Activated CD4-positive, CD25-positive, alpha-beta regulatory T cell treated with anti-CD3 and anti-CD28 coated beads, Interleukin-2, amount 50 U/mL, for 24 hours (primary cell): Measurements from ENCODE around the gene DIP2B.

Experiments
- ATAC-seq, 2 donors: fragments of 150-1000 bp; cut with Tn5 transposase; one replicate each; pipeline ENCODE4 v1.10.0; 2021; ENCODE audit warnings: mild to moderate bottlenecking in 1 of 2, moderate library complexity in 1 of 2

The DIP2B gene

DNA sequence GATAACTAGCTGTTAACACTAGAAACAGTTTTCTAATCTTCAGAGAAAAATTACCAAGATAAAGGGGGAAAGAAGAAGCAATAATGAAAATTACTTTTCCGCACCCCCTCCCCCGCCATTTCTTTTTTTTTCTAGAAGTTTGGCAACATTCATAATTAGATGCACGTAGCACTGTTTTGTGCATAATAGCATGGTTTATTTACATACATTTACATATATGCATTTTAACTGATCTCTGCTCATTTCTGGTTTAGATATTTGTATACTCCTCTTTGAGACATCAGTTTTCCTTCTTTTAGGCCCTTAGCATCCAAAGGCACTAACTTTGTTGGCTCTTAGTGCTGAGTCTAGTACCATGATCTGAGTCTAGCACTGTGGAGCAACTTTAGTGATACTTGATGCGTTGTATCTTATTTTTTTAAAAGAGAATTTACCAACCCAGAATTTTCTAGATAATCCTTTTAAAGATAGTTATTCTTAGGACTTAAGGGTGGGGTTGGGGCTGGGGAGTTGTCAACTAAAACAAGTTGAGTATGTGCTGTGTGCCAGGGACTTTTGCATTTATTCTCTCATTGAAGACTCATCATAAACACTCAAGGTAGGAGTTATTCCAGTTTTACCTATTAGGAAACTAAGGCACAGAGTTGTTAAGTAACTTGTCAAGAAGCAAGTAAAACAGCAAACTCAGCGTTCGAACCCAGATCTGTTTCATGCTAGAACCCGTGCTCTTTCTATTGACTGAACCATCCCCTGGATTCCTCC, 110.5 kb downstream of the DIP2B start:
- no peak for ATAC-seq

GRCh38 chr12:50615907-50616296, 111.1 kb downstream of the DIP2B start:
- ATAC-seq = no peak

DNA sequence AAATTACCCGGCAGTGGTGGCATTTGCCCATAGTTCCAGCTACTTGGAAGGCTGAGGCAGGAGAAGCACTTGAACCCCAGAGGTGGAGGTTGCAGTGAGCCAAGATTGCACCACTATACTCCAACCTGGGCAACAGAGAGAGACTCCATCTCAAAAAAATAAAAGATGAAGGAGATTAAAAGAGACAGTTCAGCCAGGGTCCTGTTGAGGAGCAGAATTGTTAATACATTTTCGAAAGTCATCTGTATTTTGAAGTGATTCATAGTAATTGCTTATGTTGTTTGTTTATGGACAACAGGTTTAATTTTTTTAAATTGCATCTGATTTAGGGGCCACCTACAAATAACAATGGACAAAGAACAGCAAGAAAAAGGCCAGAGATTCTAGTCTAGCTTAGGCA, 112.9 kb downstream of the DIP2B start:
- no peak for ATAC-seq

- ATAC-seq = no peak
These were observed 114.3 kb downstream of the DIP2B start for GRCh38 chr12:50618864-50619609.

GRCh38 chr12:50619610-50619958, 114.8 kb downstream of the DIP2B start:
- ATAC-seq = no peak

DNA sequence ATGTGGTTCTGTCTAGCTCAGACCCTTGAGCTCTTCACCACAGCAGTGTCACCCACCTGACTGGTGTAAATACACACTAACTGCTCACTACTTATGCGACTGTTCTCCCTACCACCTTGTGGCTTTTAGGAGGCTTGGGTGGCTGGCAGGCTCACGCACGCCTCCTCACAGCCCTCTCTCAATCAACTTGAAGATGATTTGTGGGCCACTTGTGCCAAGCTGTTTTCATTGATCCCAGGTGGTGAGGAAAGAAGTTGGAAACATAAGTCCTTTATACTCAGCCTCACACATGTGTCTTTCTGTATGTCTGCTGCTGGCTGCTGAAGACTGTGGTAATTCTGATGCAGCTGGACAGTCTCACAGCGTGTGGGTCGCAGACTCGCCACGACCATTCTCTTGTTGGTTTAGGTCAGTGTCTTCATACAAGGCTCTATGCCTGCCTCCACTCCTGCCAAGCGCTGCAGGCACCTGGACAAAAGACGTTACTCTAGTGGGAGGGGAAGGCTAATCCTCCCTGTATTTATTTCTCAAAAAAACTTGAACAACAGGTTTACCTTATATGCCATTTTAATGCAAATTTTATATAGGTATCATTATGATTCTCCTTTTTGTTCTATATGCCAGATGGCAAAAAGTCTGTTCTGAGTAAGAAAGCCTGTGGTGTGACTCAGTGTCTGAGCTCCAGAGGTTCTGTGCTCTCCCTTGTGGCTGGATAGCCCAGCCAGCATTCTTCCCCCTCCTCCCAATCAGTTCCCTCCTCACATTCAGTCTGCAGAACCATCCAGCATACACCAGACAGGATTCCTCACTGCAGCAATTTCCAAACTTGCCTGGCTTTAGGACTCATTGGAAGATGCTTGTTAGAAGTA, 115.6 kb downstream of the DIP2B start:
- peak; percentile 85 to 88 for ATAC-seq

DNA sequence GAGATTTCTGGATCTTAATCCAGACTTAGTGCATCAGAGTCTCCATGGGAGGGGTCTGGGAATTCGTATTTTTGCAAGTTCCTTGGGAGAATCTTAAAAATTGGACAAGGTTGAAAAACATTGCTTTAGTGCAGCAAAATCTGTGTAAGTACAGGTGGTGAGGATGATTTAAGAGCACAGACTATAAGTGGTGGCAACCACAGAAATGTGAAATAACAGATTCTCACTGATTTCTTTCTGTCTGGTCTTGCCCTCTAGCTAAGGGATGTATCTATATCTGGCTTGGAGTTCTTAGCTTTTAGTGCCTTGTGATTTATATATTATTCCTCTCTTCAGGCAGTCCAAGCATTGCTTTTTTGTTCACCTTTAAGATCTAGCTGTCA, 116.2 kb downstream of the DIP2B start:
- ATAC-seq = peak; percentile 24 to 26

- no peak for ATAC-seq
These were observed 116.9 kb downstream of the DIP2B start for GRCh38 chr12:50621399-50622300.

DNA sequence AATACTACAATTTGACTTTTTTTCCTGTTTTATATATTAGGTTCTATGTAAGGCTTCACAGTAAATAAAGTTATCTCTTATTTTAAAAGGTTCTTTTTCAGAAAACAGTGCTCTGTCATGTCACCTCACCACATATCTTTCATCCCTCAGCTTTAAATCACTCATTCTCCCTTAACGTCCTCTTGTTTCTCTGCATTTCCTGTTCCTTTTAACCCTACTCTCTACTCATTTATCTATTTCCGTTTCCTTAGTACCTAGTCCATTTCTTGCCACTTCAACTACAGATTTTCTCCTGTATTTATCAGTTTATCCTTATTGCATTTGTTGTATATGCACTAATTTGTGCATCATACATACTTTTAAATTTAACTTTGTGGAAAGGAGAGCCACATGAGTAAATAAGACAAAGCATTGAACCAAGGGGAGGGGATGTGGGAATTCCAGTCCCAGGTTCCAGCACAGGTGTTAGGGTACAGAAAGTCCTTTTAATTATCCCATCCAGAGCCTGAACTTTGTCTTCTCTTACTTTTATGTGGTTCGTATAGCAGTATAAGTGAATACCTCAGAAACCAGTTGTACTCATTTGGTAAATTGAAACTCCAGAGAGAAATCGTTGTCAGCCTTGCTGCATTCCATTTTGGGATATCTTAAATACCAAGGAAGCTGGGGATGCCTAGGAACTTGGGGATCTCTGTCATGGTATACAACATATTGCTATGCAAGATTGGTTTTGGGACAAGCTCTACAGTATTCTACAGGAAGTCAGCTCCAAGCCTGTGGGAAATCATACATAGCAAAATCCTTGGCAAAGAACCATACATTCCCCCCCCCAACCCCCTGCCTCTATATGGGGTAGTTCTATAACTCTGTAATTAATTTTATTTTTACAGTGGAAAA, 120.5 kb downstream of the DIP2B start:
- ATAC-seq = peak; percentile 40

- no peak for ATAC-seq
These were observed 121.2 kb downstream of the DIP2B start for GRCh38 chr12:50626026-50626425.

DNA sequence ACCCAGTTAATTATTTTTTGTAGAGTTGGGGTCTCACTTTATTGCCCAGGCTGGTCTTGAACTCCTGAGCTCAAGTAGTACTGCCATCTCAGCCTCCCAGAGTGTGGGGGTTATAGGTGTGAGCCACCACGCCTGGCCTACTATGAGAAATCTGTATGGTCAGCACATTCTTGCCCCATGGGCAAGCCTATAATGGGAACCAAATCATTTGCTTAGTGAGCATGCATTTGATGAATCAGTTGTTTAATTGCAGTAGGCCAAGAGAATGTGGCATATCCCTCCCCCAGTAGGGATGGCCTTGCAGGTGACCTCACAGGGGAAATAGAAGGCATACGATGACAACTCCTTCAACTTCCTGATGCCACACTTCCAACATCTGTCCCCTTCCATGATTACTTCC, 122.7 kb downstream of the DIP2B start:
- no peak for ATAC-seq

- ATAC-seq = no peak
These were observed 123.6 kb downstream of the DIP2B start for GRCh38 chr12:50628394-50628793.

DNA sequence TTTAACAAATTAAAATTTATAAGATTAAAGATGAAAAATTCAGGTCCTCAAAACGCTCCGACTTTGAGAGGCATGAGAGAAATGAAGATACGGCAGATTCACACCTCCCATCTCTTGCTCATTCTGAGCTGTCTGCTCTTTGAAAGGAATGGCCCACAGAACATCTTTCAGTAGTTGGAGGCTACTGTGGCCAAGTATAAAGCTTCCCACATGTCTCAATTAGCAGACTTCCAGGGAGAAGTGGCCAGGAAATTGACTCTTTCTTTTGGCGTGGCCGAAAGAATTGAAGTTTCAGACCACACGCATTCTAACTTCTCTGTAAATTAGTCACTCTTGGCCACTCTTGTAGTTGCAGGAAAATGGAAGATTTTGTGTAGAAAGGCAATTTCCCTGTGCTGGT, 129.2 kb downstream of the DIP2B start:
- ATAC-seq = no peak

DNA sequence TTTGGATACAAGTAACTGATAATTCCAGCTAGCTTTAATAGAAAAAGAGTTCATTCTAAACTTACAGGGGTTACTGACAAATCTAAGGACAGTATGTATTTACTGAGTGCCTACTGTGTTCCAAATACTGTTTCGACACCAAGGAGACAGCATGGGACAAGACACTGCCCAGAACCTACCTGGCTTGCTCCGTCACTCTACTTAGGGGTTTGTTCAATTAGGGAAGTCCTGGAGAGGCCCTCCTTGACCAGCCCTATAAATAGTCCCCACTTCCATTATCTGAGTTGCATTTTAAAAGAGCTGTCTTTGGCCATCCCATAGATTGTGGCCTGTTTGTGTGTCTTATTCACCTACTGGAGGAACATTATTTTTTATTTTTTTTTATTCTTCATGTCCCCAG, 129.6 kb downstream of the DIP2B start:
- ATAC-seq = no peak

DNA sequence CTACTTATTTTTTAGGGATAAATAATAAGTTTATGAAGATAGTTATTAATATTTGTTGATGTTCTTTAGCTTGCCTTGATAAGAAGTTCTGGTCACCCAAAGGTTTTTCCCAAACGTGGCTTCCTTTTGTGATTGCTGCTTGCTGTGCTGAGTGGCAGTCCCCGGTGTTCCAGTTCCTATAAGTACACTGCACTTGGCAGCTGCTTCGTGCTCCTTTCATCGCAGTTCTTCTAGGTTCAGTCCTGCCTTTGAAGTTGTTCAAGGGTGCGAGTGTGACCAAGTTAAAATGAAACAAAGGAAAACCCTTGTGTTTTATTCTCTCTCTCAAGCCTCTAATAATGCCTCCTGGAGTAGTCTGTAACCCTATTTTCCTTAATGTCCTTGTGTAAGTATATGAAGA, 130.6 kb downstream of the DIP2B start:
- no peak for ATAC-seq

- ATAC-seq = no peak
These were observed 131.1 kb downstream of the DIP2B start for GRCh38 chr12:50635857-50636256.

DNA sequence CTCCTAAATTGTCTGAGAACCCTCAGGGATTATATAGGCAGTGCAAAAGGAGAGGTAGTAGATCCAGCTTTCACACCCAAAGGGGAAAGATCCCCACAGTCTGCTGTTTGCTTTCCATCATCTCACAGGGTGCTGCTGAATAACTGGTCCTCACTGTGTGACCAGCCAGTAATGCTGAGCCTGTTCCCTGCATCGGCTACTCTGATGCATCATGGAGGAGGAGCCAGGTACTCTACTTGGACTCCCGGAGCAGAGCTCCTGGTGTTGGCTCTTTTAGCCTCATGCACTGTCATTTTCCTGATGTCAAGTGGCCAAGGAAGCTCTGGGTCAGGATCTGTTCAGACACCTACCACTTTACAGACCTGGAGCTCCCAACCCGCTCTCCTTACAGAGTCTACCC, 131.7 kb downstream of the DIP2B start:
- ATAC-seq = no peak

- peak in 1 of 2 donors; percentile 55 for ATAC-seq
These were observed 133.2 kb downstream of the DIP2B start for GRCh38 chr12:50637870-50638481.

DNA sequence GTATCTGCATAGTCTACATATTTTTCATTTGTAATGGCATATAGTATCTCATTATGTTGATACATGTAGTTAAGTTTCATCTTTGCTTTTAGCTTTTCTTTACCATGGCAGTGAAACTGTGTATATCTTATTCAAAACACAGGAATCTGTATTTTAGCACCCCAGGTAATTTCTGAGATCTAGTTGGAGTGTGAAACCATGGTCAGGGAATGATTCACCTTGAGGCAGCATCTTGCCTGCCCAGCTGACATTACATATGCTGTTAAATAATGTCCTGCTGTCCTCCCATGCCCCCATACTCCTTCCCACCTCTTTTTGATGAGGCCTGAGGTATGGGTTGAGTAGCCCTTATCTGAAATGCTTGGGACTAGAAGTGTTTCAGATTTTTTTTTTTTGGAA, 133.7 kb downstream of the DIP2B start:
- ATAC-seq = no peak

DNA sequence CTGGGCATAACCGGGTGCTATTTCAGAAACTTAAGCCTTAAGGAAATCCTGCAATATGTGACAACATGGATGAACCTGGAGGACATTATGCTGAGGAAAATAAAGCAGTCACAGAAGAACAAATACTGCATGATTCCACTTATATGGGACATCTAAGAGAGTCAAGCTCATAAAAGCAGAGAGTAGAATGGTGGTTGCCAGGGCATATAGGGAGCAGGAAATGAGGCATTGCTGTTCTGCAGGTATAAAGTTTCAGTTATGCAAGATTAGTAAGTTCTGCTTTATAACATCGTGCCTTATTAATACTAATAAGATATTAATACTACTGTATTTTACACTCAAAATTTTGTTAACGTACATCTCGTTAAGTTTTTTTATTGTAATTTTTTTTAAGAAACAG, 134.9 kb downstream of the DIP2B start:
- ATAC-seq = peak; percentile 64 to 65
